ENCODE results near the gene ZNF677.
"Not testable (repeated sequence)": the region's sequence is repeated elsewhere in the genome, so short reads cannot be mapped to it uniquely, and the experiment has no call there.

The ZNF677 gene

GRCh38 chr19:53193535-53194222 lies 61.0 kb downstream of the ZNF677 start:
- DNase-seq = no peak

- DNase-seq = peak; percentile 81 to 89
Measured at GRCh38 chr19:53192771-53193534, 61.7 kb downstream of the ZNF677 start, which contains the start of gene ZNF665. Gene ZNF665, minus strand, starts transcription at chr19:53193358. Its CDS starts 10,460 bp downstream, at chr19:53182898.

DNA sequence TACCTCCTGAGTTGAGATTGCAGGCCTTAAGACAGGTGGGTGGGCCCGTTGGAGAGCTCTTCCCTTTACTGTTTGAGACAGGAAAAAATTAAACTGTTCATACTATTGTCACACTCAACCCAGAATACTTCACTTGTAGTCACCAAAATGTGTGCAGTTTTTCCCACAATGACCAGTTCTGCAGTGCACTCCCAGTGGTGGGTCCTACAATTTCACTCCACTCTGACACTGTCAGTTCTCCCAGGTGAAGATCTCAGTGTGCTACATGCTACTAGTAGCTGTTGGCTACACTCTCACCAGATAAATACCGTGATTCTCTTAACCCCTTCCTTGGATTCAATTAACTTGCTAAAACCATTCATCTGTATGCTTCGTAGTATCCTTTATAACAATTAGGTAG lies 64.4 kb downstream of the ZNF677 start:
- DNase-seq = no peak

DNA sequence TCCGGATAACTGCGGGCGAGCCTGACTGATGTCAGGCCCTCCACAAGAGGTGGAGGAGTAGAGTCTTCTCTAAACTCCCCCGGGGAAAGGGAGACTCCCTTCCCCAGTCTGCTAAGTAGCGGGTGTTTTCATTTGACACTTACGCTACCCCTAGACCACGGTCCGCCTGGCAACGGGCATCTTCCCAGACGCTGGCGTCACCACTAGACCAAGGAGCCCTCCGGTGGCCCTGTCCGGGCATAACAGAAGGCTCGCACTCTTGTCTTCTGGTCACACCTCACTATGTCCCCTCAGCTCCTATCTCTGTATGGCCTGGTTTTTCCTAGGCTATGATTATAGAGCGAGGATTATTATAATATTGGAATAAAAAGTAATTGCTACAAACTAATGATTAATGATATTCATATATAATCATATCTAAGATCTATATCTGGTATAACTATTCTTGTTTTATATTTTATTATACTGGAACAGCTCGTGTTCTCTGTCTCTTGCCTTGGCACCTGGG lies 64.9 kb downstream of the ZNF677 start:
- DNase-seq = not testable (repeated sequence)

Measured in hippocampal formation (tissue), 2 donors.